Measurements from ENCODE around the gene TMEM109.
A peak's percentile ranks its signal among the peaks of the same experiment; 100 is the strongest.

TMEM109 gene

DNA sequence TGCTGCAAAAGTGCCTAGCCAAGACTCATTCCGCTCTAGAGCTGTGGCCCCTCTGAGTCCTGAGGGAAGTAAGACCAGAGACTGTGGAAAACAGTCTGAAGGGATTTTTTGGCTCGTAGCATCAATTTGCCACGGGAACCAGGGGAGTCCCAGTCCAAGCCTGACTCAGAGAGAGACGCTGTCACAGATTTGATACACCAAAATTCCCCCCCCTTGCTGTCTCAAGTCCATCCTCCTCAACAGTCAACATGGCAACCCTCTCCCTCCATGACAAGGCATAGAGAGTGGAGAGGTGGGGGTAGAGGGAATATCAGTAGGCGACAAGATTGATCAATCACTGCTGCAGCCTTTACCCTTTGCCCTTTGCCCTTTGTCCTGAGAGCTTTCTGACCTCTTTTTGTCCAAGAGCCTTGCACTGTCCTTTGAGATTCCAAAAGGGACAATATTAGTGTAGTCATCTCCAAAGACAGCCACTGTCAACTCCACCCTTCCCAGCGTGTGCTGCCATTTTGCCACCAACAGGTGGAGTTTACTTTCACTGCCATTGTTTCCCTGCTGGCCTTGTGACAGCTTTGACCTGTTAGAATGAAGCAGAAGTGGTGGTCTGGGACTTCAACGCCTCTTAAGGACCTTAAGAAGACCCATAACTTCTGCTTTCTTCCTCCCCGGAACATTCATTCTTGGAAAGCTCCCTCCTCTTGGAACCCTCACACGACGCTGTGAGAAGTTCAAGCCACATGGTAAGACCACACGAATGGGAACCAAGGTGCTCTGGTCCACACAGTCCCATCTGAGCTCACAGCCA, 30.7 kb downstream of the TMEM109 start:
- no peak overlapping the region for H4K8ac ChIP-seq (ENCODE audit: low read depth, low read length)
- no peak for DNase-seq (ENCODE audit: low spot score)

DNA sequence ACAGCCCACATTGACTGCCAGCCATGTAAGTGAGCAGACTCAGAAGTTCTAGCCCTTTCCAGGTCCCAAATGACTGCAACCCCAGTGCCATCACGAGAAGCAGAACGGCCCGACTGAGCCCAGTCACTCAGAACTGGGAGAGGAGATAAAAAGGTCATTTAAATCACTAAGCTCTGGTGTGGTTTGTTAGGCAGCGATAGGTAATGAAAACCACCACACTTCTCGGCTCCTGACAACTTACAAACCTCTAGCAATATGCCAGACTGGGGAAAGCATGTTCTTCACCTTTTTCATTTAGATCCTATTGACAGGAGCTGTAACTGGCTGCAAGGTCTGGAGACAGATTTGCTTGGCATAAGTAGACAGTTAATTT, 31.3 kb downstream of the TMEM109 start:
- Histone ChIP-seq H2BK15ac (ENCODE audit: low read length) (no peak overlapping the region), H3K18ac (ENCODE audit: low read length) (no peak overlapping the region), H3K9ac (ENCODE audit: low read depth, low read length, poor library complexity) (no peak overlapping the region), H2AK5ac (ENCODE audit: low read depth, low read length) (no peak overlapping the region), H2BK120ac (ENCODE audit: low read depth, low read length) (no peak overlapping the region), H3K23ac (ENCODE audit: low read depth, low read length, poor library complexity) (no peak overlapping the region), H3K14ac (ENCODE audit: low read length) (no peak overlapping the region), H3K36me3 (replicated peaks in 1 of 2; ENCODE audit: control insufficient read depth in 2 of 2, insufficient read depth in 2 of 2, low read length in 2 of 2) (no peaks in the 10 kb centered on the region), H3K27me3 (ENCODE audit: control insufficient read depth in 3 of 3, insufficient read depth in 3 of 3, low read depth in 1 of 3, low read length in 3 of 3) (peaks cover 0 to 3% (median 0%) of the 10 kb centered on the region in 3 experiments), H3K27ac (replicated peaks; ENCODE audit: low read length) (no peak overlapping the region), H3K4me2 (ENCODE audit: insufficient read depth, low read length, poor library complexity, severe bottlenecking) (no peak overlapping the region), H2BK12ac (ENCODE audit: low read length) (no peak overlapping the region), H3K4me1 (ENCODE audit: control insufficient read depth in 2 of 2, insufficient read depth in 1 of 2, low read depth in 1 of 2, low read length in 2 of 2) (peaks cover 11 to 13% of the 10 kb centered on the region in 2 donors), H4K8ac (ENCODE audit: low read depth, low read length) (no peak overlapping the region), H4K91ac (ENCODE audit: low read depth, low read length, poor library complexity) (no peak overlapping the region), H3K4ac (ENCODE audit: low read length) (no peak overlapping the region), H3K9me3 (replicated peaks in 1 of 2; ENCODE audit: control insufficient read depth in 2 of 2, insufficient read depth in 1 of 2, low read depth in 1 of 2, low read length in 2 of 2) (no peaks in the 10 kb centered on the region), H3K79me1 (ENCODE audit: low read depth, low read length) (no peaks in the 10 kb centered on the region), H2AFZ (ENCODE audit: low read length) (no peak overlapping the region), H2BK5ac (ENCODE audit: low read length) (no peak overlapping the region), H3K4me3 (ENCODE audit: low read length in 2 of 2) (no peak overlapping the region)
- no CpG with 5 or more reads among the region's 5 CpGs for WGBS, 2 donors (ENCODE audit: extremely low coverage in 2 of 2, insufficient read length in 2 of 2, insufficient replicate concordance in 1 of 2)
- DNase-seq (ENCODE audit: low spot score), result no peak

More for the DNA sequence above, 30.7 kb downstream of the TMEM109 start:
- Histone ChIP-seq H3K18ac (ENCODE audit: low read length) (no peak overlapping the region), H3K4me1 (ENCODE audit: control insufficient read depth in 2 of 2, insufficient read depth in 1 of 2, low read depth in 1 of 2, low read length in 2 of 2) (peaks cover 11% of the 10 kb centered on the region in 2 donors), H3K79me1 (ENCODE audit: low read depth, low read length) (no peaks in the 10 kb centered on the region), H2BK120ac (ENCODE audit: low read depth, low read length) (no peak overlapping the region), H3K9ac (ENCODE audit: low read depth, low read length, poor library complexity) (no peak overlapping the region), H3K4me2 (ENCODE audit: insufficient read depth, low read length, poor library complexity, severe bottlenecking) (no peak overlapping the region), H3K23ac (ENCODE audit: low read depth, low read length, poor library complexity) (peak overlapping the region; percentile 5), H2AK5ac (ENCODE audit: low read depth, low read length) (no peak overlapping the region), H3K27me3 (ENCODE audit: control insufficient read depth in 3 of 3, insufficient read depth in 3 of 3, low read depth in 1 of 3, low read length in 3 of 3) (no peaks in the 10 kb centered on the region), H4K91ac (ENCODE audit: low read depth, low read length, poor library complexity) (no peak overlapping the region), H2BK5ac (ENCODE audit: low read length) (no peak overlapping the region), H2AFZ (ENCODE audit: low read length) (no peak overlapping the region), H3K9me3 (replicated peaks in 1 of 2; ENCODE audit: control insufficient read depth in 2 of 2, insufficient read depth in 1 of 2, low read depth in 1 of 2, low read length in 2 of 2) (no peaks in the 10 kb centered on the region), H2BK12ac (ENCODE audit: low read length) (no peak overlapping the region), H3K14ac (ENCODE audit: low read length) (no peak overlapping the region), H2BK15ac (ENCODE audit: low read length) (no peak overlapping the region), H3K4ac (ENCODE audit: low read length) (no peak overlapping the region), H3K36me3 (replicated peaks in 1 of 2; ENCODE audit: control insufficient read depth in 2 of 2, insufficient read depth in 2 of 2, low read length in 2 of 2) (no peaks in the 10 kb centered on the region), H3K27ac (replicated peaks; ENCODE audit: low read length) (no peak overlapping the region), H3K4me3 (ENCODE audit: low read length in 2 of 2) (no peak overlapping the region)
- WGBS, 2 donors (ENCODE audit: extremely low coverage in 2 of 2, insufficient read length in 2 of 2, insufficient replicate concordance in 1 of 2), result no CpG with 5 or more reads among the region's 11 CpGs

DNA sequence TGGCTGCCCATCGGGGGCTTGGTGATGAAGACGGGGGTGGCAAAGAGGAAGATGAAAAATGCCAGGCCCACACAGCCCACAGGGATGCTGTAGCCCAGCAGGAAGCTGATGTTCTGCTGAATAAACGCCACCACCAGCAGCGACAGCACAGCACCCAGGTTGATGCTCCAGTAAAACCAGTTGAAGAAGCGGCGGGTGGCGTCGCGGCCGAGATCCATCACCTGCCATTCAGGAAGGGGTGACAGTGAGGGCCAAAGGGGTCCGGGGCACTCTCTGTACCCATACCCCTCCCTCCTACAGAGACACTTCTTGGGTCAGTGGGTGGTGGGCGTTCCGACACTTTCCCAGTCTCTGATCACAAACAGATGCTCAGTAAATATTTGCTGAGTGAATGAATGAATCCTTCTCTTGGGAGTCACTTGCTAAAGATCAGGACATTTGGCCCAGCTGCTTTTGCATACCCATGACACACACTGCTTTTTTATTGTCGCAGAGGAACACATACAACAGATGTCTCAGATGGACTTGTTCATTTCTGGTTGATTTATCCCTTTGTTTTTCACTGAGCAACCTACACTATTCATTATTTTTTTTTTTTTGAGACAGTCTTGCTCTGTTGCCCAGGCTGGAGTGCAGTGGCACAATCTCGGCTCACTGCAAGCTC, 32.8 kb downstream of the TMEM109 start:
- no CpG with 5 or more reads among the region's 15 CpGs for WGBS, 2 donors (ENCODE audit: extremely low coverage in 2 of 2, insufficient read length in 2 of 2, insufficient replicate concordance in 1 of 2)
- no peak overlapping the region for H3K4me3 ChIP-seq (ENCODE audit: low read length in 2 of 2)
- no peak for DNase-seq (ENCODE audit: low spot score)

DNA sequence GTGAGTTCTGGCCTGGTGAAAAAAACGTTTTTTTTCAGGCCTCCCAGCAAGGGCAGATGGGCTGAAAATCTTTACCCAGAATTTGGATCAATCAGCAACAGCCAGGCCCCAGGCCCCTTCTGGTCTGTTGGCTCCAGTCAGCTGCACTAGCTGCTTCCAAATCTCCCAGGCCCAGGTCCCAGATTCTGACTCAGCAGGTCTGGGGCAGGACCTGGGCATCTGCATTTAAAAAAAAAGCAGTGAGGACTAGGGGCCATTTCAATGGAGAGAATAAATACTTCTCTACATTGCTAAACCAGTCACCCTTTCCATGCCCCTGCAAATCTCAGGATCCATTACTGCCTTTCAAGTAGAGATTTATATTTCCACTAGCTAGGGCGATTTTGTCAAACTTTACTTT, 33.7 kb downstream of the TMEM109 start:
- Histone ChIP-seq H3K4me2 (ENCODE audit: insufficient read depth, low read length, poor library complexity, severe bottlenecking) (no peak overlapping the region), H3K79me1 (ENCODE audit: low read depth, low read length) (peaks cover 2% of the 10 kb centered on the region), H2BK5ac (ENCODE audit: low read length) (no peak overlapping the region), H3K4me3 (ENCODE audit: low read length in 2 of 2) (no peak overlapping the region), H3K36me3 (replicated peaks in 1 of 2; ENCODE audit: control insufficient read depth in 2 of 2, insufficient read depth in 2 of 2, low read length in 2 of 2) (no peaks in the 10 kb centered on the region), H3K27me3 (ENCODE audit: control insufficient read depth in 3 of 3, insufficient read depth in 3 of 3, low read depth in 1 of 3, low read length in 3 of 3) (peaks cover 0 to 17% (median 3%) of the 10 kb centered on the region in 3 experiments), H3K14ac (ENCODE audit: low read length) (no peak overlapping the region), H4K91ac (ENCODE audit: low read depth, low read length, poor library complexity) (no peak overlapping the region), H3K18ac (ENCODE audit: low read length) (no peak overlapping the region), H3K9ac (ENCODE audit: low read depth, low read length, poor library complexity) (peak overlapping the region; percentile 25), H2AK5ac (ENCODE audit: low read depth, low read length) (no peak overlapping the region), H3K4me1 (ENCODE audit: control insufficient read depth in 2 of 2, insufficient read depth in 1 of 2, low read depth in 1 of 2, low read length in 2 of 2) (peaks cover 21 to 22% of the 10 kb centered on the region in 2 donors), H2BK15ac (ENCODE audit: low read length) (no peak overlapping the region), H2AFZ (ENCODE audit: low read length) (no peak overlapping the region), H3K27ac (replicated peaks; ENCODE audit: low read length) (peak overlapping the region; percentile 67), H3K9me3 (replicated peaks in 1 of 2; ENCODE audit: control insufficient read depth in 2 of 2, insufficient read depth in 1 of 2, low read depth in 1 of 2, low read length in 2 of 2) (no peaks in the 10 kb centered on the region), H4K8ac (ENCODE audit: low read depth, low read length) (no peak overlapping the region), H3K4ac (ENCODE audit: low read length) (no peak overlapping the region), H2BK120ac (ENCODE audit: low read depth, low read length) (no peak overlapping the region), H3K23ac (ENCODE audit: low read depth, low read length, poor library complexity) (no peak overlapping the region), H2BK12ac (ENCODE audit: low read length) (no peak overlapping the region)
- no CpG with 5 or more reads among the region's 2 CpGs for WGBS, 2 donors (ENCODE audit: extremely low coverage in 2 of 2, insufficient read length in 2 of 2, insufficient replicate concordance in 1 of 2)
- DNase-seq (ENCODE audit: low spot score), result no peak

More for the DNA sequence above, 32.8 kb downstream of the TMEM109 start:
- Histone ChIP-seq H2AFZ (ENCODE audit: low read length) (no peak overlapping the region), H2BK12ac (ENCODE audit: low read length) (no peak overlapping the region), H2BK5ac (ENCODE audit: low read length) (no peak overlapping the region), H3K4me2 (ENCODE audit: insufficient read depth, low read length, poor library complexity, severe bottlenecking) (no peak overlapping the region), H3K27me3 (ENCODE audit: control insufficient read depth in 3 of 3, insufficient read depth in 3 of 3, low read depth in 1 of 3, low read length in 3 of 3) (peaks cover 0 to 16% (median 3%) of the 10 kb centered on the region in 3 experiments), H4K91ac (ENCODE audit: low read depth, low read length, poor library complexity) (no peak overlapping the region), H3K23ac (ENCODE audit: low read depth, low read length, poor library complexity) (no peak overlapping the region), H3K36me3 (replicated peaks in 1 of 2; ENCODE audit: control insufficient read depth in 2 of 2, insufficient read depth in 2 of 2, low read length in 2 of 2) (no peaks in the 10 kb centered on the region), H3K9me3 (replicated peaks in 1 of 2; ENCODE audit: control insufficient read depth in 2 of 2, insufficient read depth in 1 of 2, low read depth in 1 of 2, low read length in 2 of 2) (no peaks in the 10 kb centered on the region), H4K8ac (ENCODE audit: low read depth, low read length) (no peak overlapping the region), H2BK120ac (ENCODE audit: low read depth, low read length) (no peak overlapping the region), H3K9ac (ENCODE audit: low read depth, low read length, poor library complexity) (no peak overlapping the region), H3K14ac (ENCODE audit: low read length) (no peak overlapping the region), H3K18ac (ENCODE audit: low read length) (peak overlapping the region; percentile 72), H3K79me1 (ENCODE audit: low read depth, low read length) (peaks cover 2% of the 10 kb centered on the region), H2BK15ac (ENCODE audit: low read length) (peak overlapping the region; percentile 60), H3K4ac (ENCODE audit: low read length) (no peak overlapping the region), H3K27ac (replicated peaks; ENCODE audit: low read length) (no peak overlapping the region), H2AK5ac (ENCODE audit: low read depth, low read length) (no peak overlapping the region), H3K4me1 (ENCODE audit: control insufficient read depth in 2 of 2, insufficient read depth in 1 of 2, low read depth in 1 of 2, low read length in 2 of 2) (peaks cover 15 to 16% of the 10 kb centered on the region in 2 donors)

All from neuronal stem cell (in vitro differentiated cells).